Stimulated activated CD4-positive, alpha-beta T cell treated with anti-CD3 and anti-CD28 coated beads, Interleukin-12 subunit alpha, Interleukin-12 subunit beta, amount 100 ng/mL, for 4 hours (primary cell): ENCODE data around the gene FAM124B.
"Not testable (repeated sequence)": the region's sequence is repeated elsewhere in the genome, so short reads cannot be mapped to it uniquely, and the experiment has no call there.

Experiments
- DNase-seq: peaks from one replicate; pipeline ENCODE4 v3.0.0-alpha.2; 2020

Gene FAM124B

DNA sequence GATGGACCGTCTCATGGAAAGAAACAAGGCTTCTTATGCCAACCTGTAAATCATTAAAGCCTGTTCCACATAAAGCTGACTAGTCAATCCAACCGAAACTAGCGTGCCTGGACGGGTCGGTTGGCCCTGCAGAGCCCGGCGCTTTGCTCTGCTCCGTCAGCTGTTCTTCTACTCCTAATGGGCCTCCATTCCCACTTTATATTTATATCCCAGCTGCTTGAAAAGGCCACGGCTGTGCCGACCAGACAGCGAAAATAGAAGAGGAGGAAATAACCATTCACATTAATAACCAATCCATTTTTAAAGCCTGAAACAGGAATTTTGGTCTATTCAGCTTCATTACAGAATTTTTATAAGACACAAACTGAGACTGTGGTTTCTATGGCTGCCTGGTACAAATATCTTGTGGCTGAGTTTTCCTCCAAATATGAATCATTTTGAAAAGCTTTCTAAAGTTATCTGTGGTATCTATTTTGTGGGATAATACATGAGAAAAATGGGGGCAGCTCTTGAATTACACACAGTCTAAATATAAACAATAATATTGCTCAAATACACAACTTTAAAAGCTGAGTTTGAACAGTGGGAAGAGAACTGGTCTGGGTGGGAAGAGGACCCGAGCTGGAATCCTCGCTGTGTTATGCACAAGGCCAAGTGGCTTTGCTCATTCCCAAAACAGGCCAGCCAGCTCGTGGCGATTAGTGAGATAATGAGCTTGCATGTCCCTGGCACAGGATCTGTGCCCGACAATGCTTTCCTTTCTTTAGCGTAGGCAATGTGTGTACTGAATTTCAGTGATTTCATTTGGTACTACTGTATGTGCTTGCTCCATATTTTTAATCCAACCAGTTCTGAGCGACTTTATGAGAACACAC lies 10.5 kb upstream of the FAM124B start:
- DNase-seq: no peak

- no peak for DNase-seq
These were observed 9.1 kb upstream of the FAM124B start for GRCh38 chr2:224410946-224411561.

GRCh38 chr2:224408676-224409075 lies 6.8 kb upstream of the FAM124B start:
- no peak for DNase-seq

GRCh38 chr2:224407241-224407701 lies 5.4 kb upstream of the FAM124B start:
- no peak for DNase-seq

- DNase-seq: no peak
These were observed 4.0 kb upstream of the FAM124B start for GRCh38 chr2:224405841-224406370.

DNA sequence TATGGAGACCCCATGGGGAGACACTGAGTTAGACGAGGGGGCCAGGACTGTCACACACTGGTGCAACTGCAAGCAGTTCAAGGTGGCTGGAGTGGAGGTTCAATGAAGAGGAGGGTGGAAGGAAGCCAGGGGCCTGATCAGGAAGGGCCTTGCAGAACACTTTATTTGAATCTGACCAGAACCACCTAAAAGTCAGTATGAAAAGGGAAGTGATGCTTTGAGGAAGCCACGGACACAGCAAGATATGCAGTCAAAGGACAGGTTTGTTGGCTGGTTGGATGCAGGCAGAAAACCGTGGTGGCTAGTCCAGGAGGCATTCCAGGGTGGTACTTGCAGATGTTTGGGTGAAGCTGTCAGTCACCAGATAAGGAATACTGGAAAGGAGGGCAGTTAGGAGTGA lies 3.5 kb upstream of the FAM124B start:
- no peak for DNase-seq

GRCh38 chr2:224404796-224405195 lies 2.9 kb upstream of the FAM124B start:
- DNase-seq: no peak

DNA sequence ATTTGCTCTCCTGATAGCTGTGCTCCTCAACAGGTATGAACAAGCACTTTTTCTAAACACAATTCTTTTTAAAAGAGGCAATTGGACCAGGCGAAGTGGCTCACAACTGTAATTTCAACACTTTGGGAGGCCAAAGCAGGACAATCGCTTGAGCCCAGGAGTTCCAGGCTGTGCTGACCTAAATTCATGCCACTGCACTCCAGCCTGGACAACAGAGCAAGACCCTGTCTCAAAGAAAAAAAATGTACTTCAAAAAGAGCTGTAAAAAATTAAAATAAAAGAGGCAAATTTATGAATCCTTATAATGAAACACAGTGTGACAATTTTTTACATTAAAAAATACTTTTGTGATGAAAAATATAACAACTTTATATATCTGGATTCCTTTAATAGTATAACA lies 1.8 kb upstream of the FAM124B start:
- no peak for DNase-seq

DNA sequence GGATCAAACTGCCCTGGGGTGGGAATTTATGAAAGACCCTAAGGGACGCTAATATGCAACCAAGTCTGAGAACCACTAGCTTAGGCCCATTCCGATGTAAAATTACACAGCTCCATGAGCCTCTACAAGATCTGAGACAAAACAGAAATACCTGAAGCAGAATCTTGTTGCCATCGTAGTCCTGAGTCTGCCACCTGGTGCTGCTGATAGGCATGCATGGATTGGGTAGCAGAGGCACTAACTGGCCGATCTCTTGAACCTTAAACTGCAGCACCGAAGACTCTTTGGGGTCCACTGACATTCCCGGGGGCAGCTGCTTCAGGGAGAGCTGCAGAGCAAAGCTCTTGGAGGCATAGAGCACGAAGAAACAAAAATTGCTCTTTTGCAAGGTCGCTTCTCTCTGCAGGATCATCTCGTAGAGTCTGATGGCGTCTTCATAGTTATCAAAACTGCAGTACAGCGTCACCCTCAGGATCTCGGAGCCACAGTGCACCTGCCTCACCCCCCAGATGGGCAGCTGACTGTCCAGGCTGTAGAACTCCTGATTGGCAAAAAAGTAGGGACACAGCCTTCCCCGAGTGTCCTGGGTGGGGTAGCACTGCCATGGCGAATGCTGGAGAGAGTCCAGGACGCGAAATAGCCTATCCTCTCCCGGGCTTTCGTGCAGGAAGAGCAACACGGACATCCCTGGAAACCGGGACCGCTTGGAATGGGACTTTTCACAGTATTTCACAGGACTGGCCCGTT lies 848 bp downstream of the FAM124B start:
- no peak for DNase-seq

DNA sequence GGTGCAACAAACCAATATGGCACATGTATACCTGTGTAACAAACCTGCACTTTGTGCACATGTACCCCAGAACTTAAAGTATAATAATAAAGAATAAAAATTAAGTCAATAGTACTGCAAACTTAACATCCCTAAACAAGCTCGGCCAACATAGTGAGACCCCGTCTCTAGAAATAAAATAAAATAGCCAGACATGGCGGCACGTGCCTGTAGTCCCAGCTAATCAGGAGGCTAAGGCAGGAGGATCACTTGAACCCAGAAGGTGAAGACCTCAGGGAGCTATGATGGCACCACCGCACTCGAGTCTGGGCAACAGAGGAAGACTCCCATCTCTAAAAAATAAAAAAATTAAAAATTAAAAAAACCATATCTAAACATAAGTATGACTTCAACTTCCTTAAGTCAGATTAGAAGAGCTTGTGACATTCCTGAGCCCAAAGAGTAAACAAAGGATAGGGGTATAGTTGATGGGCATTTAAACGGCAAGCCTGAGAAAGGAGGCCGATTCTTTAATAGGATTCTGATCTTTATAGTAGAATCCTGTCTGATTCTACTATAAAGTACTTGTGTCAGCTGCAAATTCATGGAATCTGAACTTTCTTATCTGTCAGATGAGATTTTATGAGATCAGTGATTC lies 1.6 kb downstream of the FAM124B start:
- no peak for DNase-seq

DNA sequence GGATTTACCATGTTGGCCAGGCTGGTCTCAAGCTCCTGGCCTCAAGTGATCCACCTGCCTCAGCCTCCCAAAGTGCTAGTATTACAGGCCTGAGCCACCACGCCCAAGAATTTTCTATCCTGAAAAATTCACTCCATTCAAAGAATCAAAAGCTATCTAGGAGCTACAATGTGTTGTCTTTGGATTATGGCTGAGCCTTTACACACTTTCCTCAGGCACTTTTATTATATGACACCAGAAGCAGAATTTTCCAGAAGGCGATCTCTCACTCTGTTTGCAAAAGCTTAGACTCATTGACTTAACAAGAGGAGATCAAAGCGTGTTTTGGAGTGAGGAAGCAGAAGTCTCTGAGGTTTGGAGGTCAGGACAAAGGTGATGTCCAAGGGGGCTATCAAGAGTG lies 3.6 kb downstream of the FAM124B start:
- DNase-seq: no peak

DNA sequence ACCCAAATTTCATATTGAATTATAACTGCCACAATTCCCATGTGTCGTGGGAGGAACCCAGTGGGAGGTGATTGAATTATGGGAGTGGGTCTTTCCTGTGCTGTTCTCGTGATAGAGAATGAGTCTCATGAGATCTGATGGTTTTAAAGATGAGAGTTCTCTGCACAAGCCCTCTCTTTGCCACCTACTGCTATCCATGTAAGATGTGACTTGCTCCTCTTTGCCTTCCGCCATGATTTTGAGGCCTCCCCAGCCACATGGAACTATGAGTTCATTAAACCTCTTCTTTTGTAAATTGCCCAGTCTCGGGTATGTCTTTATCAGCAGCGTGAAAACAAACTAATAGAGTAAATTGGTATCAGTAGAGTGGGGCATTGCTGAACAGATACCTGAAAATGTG lies 4.8 kb downstream of the FAM124B start:
- DNase-seq: not testable (repeated sequence)

GRCh38 chr2:224395620-224396390 lies 6.1 kb downstream of the FAM124B start:
- DNase-seq: no peak

DNA sequence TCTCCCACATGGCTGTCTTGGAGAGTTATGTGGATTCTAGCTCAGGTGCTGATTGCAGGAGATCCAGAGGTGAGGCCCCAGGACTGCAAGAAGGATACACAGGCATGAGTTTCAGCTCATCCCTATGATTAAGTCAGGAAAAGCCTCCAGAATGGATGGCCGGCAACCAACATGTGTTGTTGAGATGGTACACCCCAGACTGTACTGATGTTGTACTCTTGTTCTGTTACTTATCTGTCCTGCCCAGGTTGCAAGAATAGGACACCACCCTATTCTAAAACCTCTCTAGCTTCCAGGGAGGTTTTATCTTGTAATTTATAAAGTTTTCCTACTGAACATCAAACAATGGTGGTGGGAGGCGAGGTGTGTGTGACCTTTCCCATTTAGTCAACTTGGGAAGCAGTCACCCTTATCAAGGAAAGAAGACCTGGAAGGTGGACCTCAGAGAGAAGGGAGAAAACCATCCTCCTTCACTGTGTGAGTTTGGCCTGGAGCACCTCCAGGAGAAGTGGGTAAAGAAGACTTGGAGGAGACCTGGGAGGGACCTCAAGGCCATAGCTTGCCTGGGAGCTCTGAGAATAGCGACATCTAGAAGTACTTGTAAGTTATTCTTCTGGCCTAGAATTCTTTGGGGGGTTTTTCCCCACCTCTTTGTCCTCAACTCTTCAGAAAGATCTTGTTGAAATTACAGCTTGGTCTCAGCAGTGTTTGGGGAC lies 8.6 kb downstream of the FAM124B start:
- DNase-seq: no peak

GRCh38 chr2:224392545-224392944 lies 9.4 kb downstream of the FAM124B start:
- no peak for DNase-seq

DNA sequence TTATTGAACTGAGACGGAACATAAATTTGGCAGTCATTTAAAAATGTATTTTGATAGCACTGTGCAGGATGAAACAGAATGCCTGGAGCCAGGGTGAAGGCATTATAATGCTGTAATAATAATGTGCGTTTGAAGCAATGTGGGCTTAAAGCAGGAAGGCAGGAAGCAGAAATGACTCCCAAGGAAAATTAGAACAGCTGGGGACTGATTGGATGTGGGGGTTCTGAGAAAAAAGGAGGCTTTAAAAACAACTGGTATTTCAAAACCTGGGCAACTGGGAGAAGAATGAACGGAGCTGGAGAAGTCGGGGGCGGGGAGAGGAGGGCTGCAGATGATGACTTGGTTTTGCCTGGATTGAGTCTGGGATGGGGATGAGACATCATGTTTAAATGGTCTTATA lies 12.6 kb downstream of the FAM124B start:
- DNase-seq: no peak

GRCh38 chr2:224386876-224387275 lies 15.0 kb downstream of the FAM124B start:
- DNase-seq: no peak

DNA sequence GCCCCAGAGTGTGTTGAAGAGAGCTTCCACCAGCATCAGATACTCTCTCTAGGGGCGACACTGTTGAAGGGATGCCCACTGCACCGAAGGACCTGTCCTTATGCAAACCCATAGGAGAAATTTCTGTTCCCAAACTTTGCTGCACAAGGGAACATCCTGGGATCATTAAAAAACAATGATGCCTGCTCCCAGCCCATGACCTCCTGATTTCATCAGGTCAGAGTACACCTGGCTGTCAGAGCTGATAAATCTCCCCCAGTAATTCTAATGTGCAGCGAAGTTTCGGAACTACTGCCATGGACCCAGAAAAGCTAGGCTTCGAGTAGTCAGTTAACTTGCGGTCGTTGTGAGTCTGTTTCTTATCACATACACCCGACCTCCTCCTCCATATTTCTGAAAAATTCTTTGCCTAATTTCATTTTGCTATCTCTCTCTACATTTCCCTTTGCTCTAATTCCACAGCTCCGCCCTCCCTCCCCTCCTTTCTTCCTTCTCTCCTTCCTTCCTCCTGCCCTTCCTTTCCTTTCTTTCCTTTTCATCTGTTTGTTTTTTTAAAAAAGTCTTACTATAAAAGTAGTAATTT lies 18.8 kb downstream of the FAM124B start:
- no peak for DNase-seq

GRCh38 chr2:224382280-224382647 lies 19.6 kb downstream of the FAM124B start:
- DNase-seq: not testable (repeated sequence)

- DNase-seq: no peak
These were observed 20.2 kb downstream of the FAM124B start for GRCh38 chr2:224381521-224382279.
